H1 (cell line): Measurements from ENCODE around the gene RB1. TPM values are rescaled to one million over a fixed set of nuclear protein-coding genes. Genes with fewer than 3 reads are reported as not detected.

ENCODE experiments used
- CTCF ChIA-PET: fragments of 300-600 bp; sonication (Branson Sonifier 250); formaldehyde crosslinking; loops from one replicate; lab custom pipeline; 2021; ENCODE audit not compliant: partially characterized antibody; lab: Charles Lee
- POLR2A ChIA-PET: fragments of 300-600 bp; sonication (Branson Sonifier 250); formaldehyde crosslinking; loops from one replicate; lab custom pipeline; 2021; ENCODE audit warnings: inconsistent platforms; ENCODE audit not compliant: partially characterized antibody; lab: Charles Lee
- DNase-seq, 2 experiments: peaks; one replicate each; pipeline versions ENCODE4 v3.0.0 to v3.0.0-alpha.2; 2010 to 2022; ENCODE audit warnings: low spot score in 2 of 2, low read depth in 1 of 2, mixed read lengths in 1 of 2
- FAIRE-seq: peaks from 2 replicates; lab custom pipeline; 2011; peaks lifted over from hg19 to GRCh38; lab: Jason Lieb, UNC
- H2AFZ ChIP-seq: 2 replicates; pipeline ENCODE4 v1.8.1; 2012; ENCODE audit warnings: low read length, inconsistent platforms
- H2AK5ac ChIP-seq: 2 replicates; pipeline ENCODE4 v1.6.1; 2013; ENCODE audit warnings: low read depth, low read length
- H2BK120ac ChIP-seq: replicated peaks from 2 replicates; pipeline ENCODE3; 2013; ENCODE audit warnings: low read depth, low read length, inconsistent platforms
- H2BK12ac ChIP-seq: 2 replicates; pipeline ENCODE4 v1.6.1; 2013; ENCODE audit warnings: low read depth, low read length
- H2BK15ac ChIP-seq: 2 replicates; pipeline ENCODE4 v1.6.1; 2013; ENCODE audit warnings: low read length
- H2BK20ac ChIP-seq: 2 replicates; pipeline ENCODE4 v1.6.1; 2013; ENCODE audit warnings: low read length
- H2BK5ac ChIP-seq: 2 replicates; pipeline ENCODE4 v1.6.1; 2013; ENCODE audit warnings: low read depth, low read length
- H3K14ac ChIP-seq: 2 replicates; pipeline ENCODE4 v1.6.1; 2013; ENCODE audit warnings: inconsistent platforms; ENCODE audit not compliant: insufficient read length
- H3K18ac ChIP-seq: 2 replicates; pipeline ENCODE4 v1.6.1; 2013; ENCODE audit warnings: low read length; ENCODE audit errors: extremely low read depth
- H3K23ac ChIP-seq: 2 replicates; pipeline ENCODE4 v1.6.1; 2013; ENCODE audit warnings: inconsistent platforms; ENCODE audit not compliant: insufficient read length
- H3K23me2 ChIP-seq: 2 replicates; pipeline ENCODE4 v1.6.1; 2013; ENCODE audit warnings: low read depth, low read length
- H3K27ac ChIP-seq: 2 replicates; pipeline ENCODE4 v1.6.1; 2011; ENCODE audit warnings: low read depth, low read length, inconsistent platforms
- H3K27me3 ChIP-seq, 4 experiments: replicated peaks in 1 of 4; 1 replicate in 1 of 4; 2 replicates in 3 of 4; pipeline versions ENCODE4 v1.6.1 to v1.8.1; 2011 to 2013; ENCODE audit warnings: low read length in 3 of 4, mild to moderate bottlenecking in 3 of 4, inconsistent platforms in 2 of 4, mixed read lengths in 2 of 4, moderate library complexity in 1 of 4; ENCODE audit not compliant: control insufficient read depth in 3 of 4, insufficient read depth in 3 of 4; ENCODE audit errors: extremely low read depth in 1 of 4
- H3K36me3 ChIP-seq, 4 experiments: 2 replicates each; pipeline versions ENCODE4 v1.6.1 to v1.8.1; 2011 to 2013; ENCODE audit warnings: mild to moderate bottlenecking in 4 of 4, low read length in 3 of 4, moderate library complexity in 2 of 4, control low read depth in 1 of 4, inconsistent platforms in 1 of 4; ENCODE audit not compliant: insufficient read depth in 4 of 4, control insufficient read depth in 2 of 4
- H3K4ac ChIP-seq: replicated peaks from 2 replicates; pipeline ENCODE3; 2013; ENCODE audit warnings: low read length, low read depth, mixed read lengths, inconsistent platforms; ENCODE audit not compliant: insufficient read length
- H3K4me1 ChIP-seq, 4 experiments: replicated peaks in 1 of 4; 1 replicate in 1 of 4; 2 replicates in 3 of 4; pipeline versions ENCODE4 v1.6.1 to v1.8.1; 2011 to 2013; ENCODE audit warnings: low read length in 3 of 4, inconsistent platforms in 2 of 4, mixed read lengths in 1 of 4; ENCODE audit not compliant: insufficient read depth in 4 of 4, control insufficient read depth in 3 of 4
- H3K4me2 ChIP-seq, 2 experiments: 2 replicates each; pipeline versions ENCODE4 v1.6.1 to v1.8.1; 2011 to 2013; ENCODE audit warnings: low read depth in 2 of 2, low read length in 2 of 2, control low read depth in 1 of 2, inconsistent platforms in 1 of 2, mild to moderate bottlenecking in 1 of 2; ENCODE audit not compliant: insufficient read depth in 1 of 2
- H3K4me3 ChIP-seq, 4 experiments: fragments of 200-600, 300-600 bp in 1 of 4; sonication (generic), shearing (Covaris generic), sonication (Bioruptor Twin) in 1 of 4; 2 replicates each; pipeline versions ENCODE4 v1.5.1 to v1.8.1; 2011 to 2016; ENCODE audit warnings: low read length in 4 of 4, low read depth in 3 of 4, control low read depth in 2 of 4, inconsistent platforms in 2 of 4, mild to moderate bottlenecking in 2 of 4, mixed read lengths in 1 of 4, moderate library complexity in 1 of 4; ENCODE audit not compliant: insufficient read depth in 2 of 4; ENCODE audit errors: extremely low read depth in 1 of 4
- H3K56ac ChIP-seq: replicated peaks from 2 replicates; pipeline ENCODE3; 2013; ENCODE audit warnings: low read depth, mild to moderate bottlenecking, mixed read lengths, low read length, inconsistent platforms; ENCODE audit not compliant: insufficient read length
- H3K79me1 ChIP-seq: 2 replicates; pipeline ENCODE4 v1.6.1; 2013; ENCODE audit warnings: low read depth, low read length, control low read depth
- H3K79me2 ChIP-seq, 2 experiments: 2 replicates each; pipeline versions ENCODE4 v1.6.1 to v1.8.1; 2012 to 2013; ENCODE audit warnings: low read length in 2 of 2, mild to moderate bottlenecking in 2 of 2, inconsistent platforms in 1 of 2; ENCODE audit not compliant: insufficient read depth in 2 of 2, control insufficient read depth in 1 of 2
- H3K9ac ChIP-seq, 4 experiments: replicated peaks in 1 of 4; 1 replicate in 1 of 4; 2 replicates in 3 of 4; pipeline versions ENCODE4 v1.6.1 to v1.8.1; 2011 to 2013; ENCODE audit warnings: low read depth in 3 of 4, low read length in 3 of 4, control low read depth in 2 of 4, mild to moderate bottlenecking in 2 of 4, moderate library complexity in 2 of 4, inconsistent platforms in 1 of 4; ENCODE audit errors: extremely low read depth in 1 of 4
- H3K9me3 ChIP-seq, 2 experiments: 2 replicates each; pipeline versions ENCODE4 v1.6.1 to v1.8.1; 2012 to 2013; ENCODE audit warnings: mild to moderate bottlenecking in 2 of 2, moderate library complexity in 2 of 2, control low read depth in 1 of 2, inconsistent platforms in 1 of 2, low read depth in 1 of 2, low read length in 1 of 2, mixed read lengths in 1 of 2; ENCODE audit not compliant: insufficient read depth in 2 of 2
- H4K20me1 ChIP-seq, 2 experiments: replicated peaks in 1 of 2; 2 replicates each; pipeline versions ENCODE3 to v1.8.1; 2011 to 2013; ENCODE audit warnings: inconsistent platforms in 2 of 2, low read length in 2 of 2, mild to moderate bottlenecking in 1 of 2; ENCODE audit not compliant: insufficient read depth in 2 of 2, control insufficient read depth in 1 of 2
- H4K5ac ChIP-seq: 2 replicates; pipeline ENCODE4 v1.6.1; 2013; ENCODE audit warnings: low read length, low read depth, mixed read lengths, inconsistent platforms; ENCODE audit not compliant: insufficient read length
- H4K8ac ChIP-seq: 2 replicates; pipeline ENCODE4 v1.8.0; 2013; ENCODE audit warnings: mild to moderate bottlenecking, moderate library complexity, low read length, inconsistent platforms; ENCODE audit not compliant: insufficient read depth; ENCODE audit errors: extremely low read depth
- H4K91ac ChIP-seq: replicated peaks from 2 replicates; pipeline ENCODE3; 2013; ENCODE audit warnings: low read length, mixed read lengths, inconsistent platforms; ENCODE audit not compliant: insufficient read length
- CBX8 ChIP-seq: fragments of 300-800, 300-1000 bp; sonication (generic); IDR thresholded peaks from 2 replicates; pipeline ENCODE4 v1.7.1; 2016; ENCODE audit warnings: low read depth, low read length, borderline replicate concordance
- CEBPB ChIP-seq: IDR thresholded peaks from 2 replicates; pipeline ENCODE4 v1.6.1; 2012; ENCODE audit warnings: low read depth, low read length
- CHD2 ChIP-seq: IDR thresholded peaks from 2 replicates; pipeline ENCODE4 v1.6.1; 2012; ENCODE audit warnings: low read length, improper control_type of control experiment
- JUN ChIP-seq: IDR thresholded peaks from 2 replicates; pipeline ENCODE4 v1.6.1; 2011; ENCODE audit warnings: low read depth, mild to moderate bottlenecking, improper control_type of control experiment, low read length
- NANOG ChIP-seq: IDR thresholded peaks from 2 replicates; pipeline ENCODE4 v1.6.1; 2011; ENCODE audit warnings: low read length, low read depth, mild to moderate bottlenecking, inconsistent platforms; ENCODE audit not compliant: insufficient read depth, poor library complexity, severe bottlenecking
- POU5F1 ChIP-seq: IDR thresholded peaks from 2 replicates; pipeline ENCODE4 v1.6.1; 2011; ENCODE audit warnings: low read depth, mild to moderate bottlenecking, low read length, moderate library complexity
- SIN3A ChIP-seq, 2 experiments: IDR thresholded peaks in 1 of 2; conservative IDR thresholded peaks in 1 of 2; 2 replicates each; pipeline ENCODE4 v1.6.1; 2011 to 2012; ENCODE audit warnings: low read length in 2 of 2, improper control_type of control experiment in 1 of 2, low read depth in 1 of 2, mild to moderate bottlenecking in 1 of 2
- SIRT6 ChIP-seq: IDR thresholded peaks from one replicate; pipeline ENCODE4 v1.7.1; 2012; ENCODE audit warnings: low read length, inconsistent platforms
- SIX5 ChIP-seq: IDR thresholded peaks from 2 replicates; pipeline ENCODE4 v1.6.1; 2011; ENCODE audit warnings: mild to moderate bottlenecking, low read depth, low read length
- SP1 ChIP-seq: IDR thresholded peaks from 2 replicates; pipeline ENCODE4 v1.6.1; 2011; ENCODE audit warnings: low read depth, low read length
- SP4 ChIP-seq: IDR thresholded peaks from 2 replicates; pipeline ENCODE4 v1.6.1; 2012; ENCODE audit warnings: low read length, inconsistent platforms
- TAF1 ChIP-seq: IDR thresholded peaks from 2 replicates; pipeline ENCODE4 v1.6.1; 2011; ENCODE audit warnings: mild to moderate bottlenecking, low read depth, low read length
- TCF12 ChIP-seq: IDR thresholded peaks from 2 replicates; pipeline ENCODE4 v1.6.1; 2011; ENCODE audit warnings: low read depth, mild to moderate bottlenecking, low read length
- YY1 ChIP-seq: IDR thresholded peaks from 2 replicates; pipeline ENCODE4 v1.6.1; 2011; ENCODE audit warnings: low read depth, mild to moderate bottlenecking, low read length
- WGBS, 2 experiments: shearing (Covaris generic) in 1 of 2; methylation state at CpG; one replicate each; pipeline versions ENCODE4 v1.1.6 to v1.1.7; 2013 to 2015; ENCODE audit warnings: low lambda C conversion rate in 2 of 2, mixed read lengths in 2 of 2, inconsistent platforms in 1 of 2, low coverage in 1 of 2, missing lambda C conversion rate in 1 of 2; ENCODE audit not compliant: insufficient replicate concordance in 2 of 2, insufficient coverage in 1 of 2, insufficient read length in 1 of 2; ENCODE audit errors: extremely low coverage in 1 of 2, missing lambda C conversion rate in 1 of 2; 5-methylcytosine and 5-hydroxymethylcytosine counted together
- polyA plus RNA-seq, 7 experiments: library from polyadenylated mRNA; depleted of rRNA in 3 of 7; stranded (reverse) in 5 of 7; unstranded in 2 of 7; fragments of >200 nt in 5 of 7; fragments of 200-250 nt in 2 of 7; gene quantifications; 1 replicate in 5 of 7; 2 replicates in 1 of 7; 4 replicates in 1 of 7; pipeline versions ENCODE4 v1.2.1 to v1.2.3, GENCODE V29; 2011 to 2013; ENCODE audit warnings: missing spikeins in 2 of 7, mixed read lengths in 2 of 7
- total RNA-seq: library from RNA; stranded (reverse); fragmentation: NEBNext Ultra II Directional; extraction: Animal tissue kit (Norgen Biotek cat#: 25700); gene quantifications from 2 replicates; pipeline ENCODE4 v1.2.1, GENCODE V29; 2021

The RB1 gene
- total and polyA plus RNA-seq, 2 of the 8 experiments (the other 6 are each of a cell fraction or from before 2014, with no cell fraction given): 4.1 to 17.5 TPM

DNA sequence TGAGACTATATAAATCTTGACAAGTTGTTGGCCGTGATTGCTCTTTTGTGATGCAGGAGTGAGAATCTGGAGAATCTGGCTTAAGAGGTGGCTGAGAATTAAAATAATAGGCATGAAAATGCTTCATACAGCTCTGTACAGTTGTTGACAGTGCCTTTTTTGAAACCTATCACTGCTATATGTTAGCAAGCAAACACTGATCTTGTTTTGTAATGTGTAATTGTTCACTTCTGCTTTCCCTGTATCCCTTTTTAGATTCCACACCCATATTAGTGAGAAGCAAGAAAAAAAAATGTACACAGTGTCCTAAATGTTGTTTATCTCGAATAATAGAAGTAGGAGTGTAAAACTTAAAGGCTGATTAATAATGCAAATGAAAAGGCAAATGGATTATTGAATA, 39.5 kb upstream of the RB1 start:
- DNase-seq (no peak), FAIRE-seq (no peak)
- no peak overlapping the region for H4K5ac ChIP-seq
- H3K18ac ChIP-seq: no peak overlapping the region
- no peak overlapping the region for H2BK120ac ChIP-seq
- no peak overlapping the region for H2BK12ac ChIP-seq
- WGBS, 2 experiments: 84% methylated on average over 2 of the region's 2 CpGs; no CpG with 5 or more reads in 1 of the 2 experiments
- no peak overlapping the region for H2BK20ac ChIP-seq
- no peaks in the 10 kb centered on the region for H3K79me2 ChIP-seq
- CTCF ChIA-PET: interaction anchor here (0.8 to 2.7 kb wide), 2 partner anchors 137 to 505 kb away, joined by 4 to 11 read pairs; no protein-coding TSS in a partner anchor
- H3K14ac ChIP-seq: no peak overlapping the region
- no peak overlapping the region for H2BK5ac ChIP-seq
- H3K27me3 ChIP-seq: no peaks in the 10 kb centered on the region
- peaks cover 0 to 34% (median 3%) of the 10 kb centered on the region in 4 experiments; a peak in 4 of 8 replicates for H3K36me3 ChIP-seq
- no peaks in the 10 kb centered on the region for H3K9me3 ChIP-seq
- no peak overlapping the region for H3K4ac ChIP-seq
- H3K56ac ChIP-seq: no peak overlapping the region
- H2BK15ac ChIP-seq: no peak overlapping the region
- no peak overlapping the region for H3K4me3 ChIP-seq
- H4K91ac ChIP-seq: no peak overlapping the region
- H2AK5ac ChIP-seq: no peak overlapping the region
- no peak overlapping the region for H3K27ac ChIP-seq
- no peaks in the 10 kb centered on the region for H3K23me2 ChIP-seq
- H2AFZ ChIP-seq: no peak overlapping the region
- H4K8ac ChIP-seq: no peak overlapping the region
- POLR2A ChIA-PET: interaction anchor here (0.9 kb wide), 1 partner anchor 10 kb away, joined by 5 read pairs; no protein-coding TSS in a partner anchor
- H3K79me1 ChIP-seq: no peaks in the 10 kb centered on the region
- H3K9ac ChIP-seq: no peak overlapping the region
- no peak overlapping the region for H3K23ac ChIP-seq
- no peak overlapping the region for H3K4me2 ChIP-seq
- H4K20me1 ChIP-seq: no peaks in the 10 kb centered on the region
- peaks cover 0 to 2% (median 0%) of the 10 kb centered on the region in 4 experiments; a peak in 2 of 7 replicates for H3K4me1 ChIP-seq
- TF ChIP-seq SP1: no peak
- TF ChIP-seq CHD2: no peak
- TF ChIP-seq YY1: no peak
- no peak for TF ChIP-seq CEBPB
- no peak for TF ChIP-seq TAF1
- no peak for TF ChIP-seq JUN
- no peak for TF ChIP-seq SIRT6
- no peak for TF ChIP-seq SP4
- TF ChIP-seq SIN3A (conservative IDR thresholded peaks at IDR 0.05 in 1 of 2, IDR thresholded peaks at IDR 0.05 in 1 of 2; ENCODE audit: low read depth in 1 of 2, low read length in 2 of 2): no peak
- no peak for TF ChIP-seq NANOG
- TF ChIP-seq TCF12: no peak
- TF ChIP-seq CBX8: no peak
- no peak for TF ChIP-seq SIX5
- no peak for TF ChIP-seq POU5F1
